ENCODE results near the gene SLC1A3.
A peak's percentile ranks its signal among the peaks of the same experiment; 100 is the strongest.

The SLC1A3 gene

GRCh38 chr5:36654564-36654963 is 48.2 kb downstream of the SLC1A3 start:
- TF ChIP-seq CTCF (IDR thresholded peaks at IDR 0.05), result no peak
- H3K4me1 ChIP-seq (ENCODE audit: control insufficient read depth in 1 of 2, insufficient read depth in 1 of 2, low read depth in 1 of 2, low read length in 1 of 2), result peaks cover 19 to 29% of the 10 kb centered on the region in 2 experiments
- H3K36me3 ChIP-seq, result no peaks in the 10 kb centered on the region

GRCh38 chr5:36655161-36655560 is 48.8 kb downstream of the SLC1A3 start:
- peaks cover 19 to 29% of the 10 kb centered on the region in 2 experiments for H3K4me1 ChIP-seq (ENCODE audit: control insufficient read depth in 1 of 2, insufficient read depth in 1 of 2, low read depth in 1 of 2, low read length in 1 of 2)
- H3K36me3 ChIP-seq, result no peaks in the 10 kb centered on the region
- no peaks in the 10 kb centered on the region for H3K9me3 ChIP-seq
- TF ChIP-seq CTCF (IDR thresholded peaks at IDR 0.05), result no peak
- no peaks in the 10 kb centered on the region for H3K27me3 ChIP-seq
- no peak overlapping the region for H3K4me3 ChIP-seq (ENCODE audit: low read depth in 1 of 2, low read length in 1 of 2)
- no peak overlapping the region for H3K27ac ChIP-seq

More at GRCh38 chr5:36654564-36654963, 48.2 kb downstream of the SLC1A3 start:
- H3K9me3 ChIP-seq, result no peaks in the 10 kb centered on the region
- no peaks in the 10 kb centered on the region for H3K27me3 ChIP-seq
- no peak overlapping the region for H3K4me3 ChIP-seq (ENCODE audit: low read depth in 1 of 2, low read length in 1 of 2)
- H3K27ac ChIP-seq, result no peak overlapping the region

- H3K27me3 ChIP-seq, result no peaks in the 10 kb centered on the region
- no peak overlapping the region for H3K4me3 ChIP-seq (ENCODE audit: low read depth in 1 of 2, low read length in 1 of 2)
- H3K36me3 ChIP-seq, result no peaks in the 10 kb centered on the region
- H3K9me3 ChIP-seq, result no peaks in the 10 kb centered on the region
- peaks cover 19 to 29% of the 10 kb centered on the region in 2 experiments for H3K4me1 ChIP-seq (ENCODE audit: control insufficient read depth in 1 of 2, insufficient read depth in 1 of 2, low read depth in 1 of 2, low read length in 1 of 2)
- H3K27ac ChIP-seq, result no peak overlapping the region
- TF ChIP-seq CTCF (IDR thresholded peaks at IDR 0.05), result no peak
These were observed 50.1 kb downstream of the SLC1A3 start for GRCh38 chr5:36656556-36656955.

GRCh38 chr5:36657563-36657995 is 51.2 kb downstream of the SLC1A3 start:
- peaks cover 19 to 29% of the 10 kb centered on the region in 2 experiments for H3K4me1 ChIP-seq (ENCODE audit: control insufficient read depth in 1 of 2, insufficient read depth in 1 of 2, low read depth in 1 of 2, low read length in 1 of 2)
- no peaks in the 10 kb centered on the region for H3K36me3 ChIP-seq
- H3K4me3 ChIP-seq (ENCODE audit: low read depth in 1 of 2, low read length in 1 of 2), result peak overlapping the region in 1 of 2 experiments; percentile 41
- peak; percentile 35 for TF ChIP-seq CTCF (IDR thresholded peaks at IDR 0.05)
- H3K9me3 ChIP-seq, result no peaks in the 10 kb centered on the region
- H3K27me3 ChIP-seq, result no peaks in the 10 kb centered on the region
- H3K27ac ChIP-seq, result peak overlapping the region; percentile 84

- Histone ChIP-seq H3K4me1 (ENCODE audit: control insufficient read depth in 1 of 2, insufficient read depth in 1 of 2, low read depth in 1 of 2, low read length in 1 of 2) (peaks cover 19 to 29% of the 10 kb centered on the region in 2 experiments), H3K4me3 (ENCODE audit: low read depth in 1 of 2, low read length in 1 of 2) (peak overlapping the region in 1 of 2 experiments; percentile 41), H3K9me3 (no peaks in the 10 kb centered on the region), H3K36me3 (no peaks in the 10 kb centered on the region), H3K27me3 (no peaks in the 10 kb centered on the region), H3K27ac (peak overlapping the region; percentile 84)
- no peak for TF ChIP-seq CTCF (IDR thresholded peaks at IDR 0.05)
These were observed 51.8 kb downstream of the SLC1A3 start for GRCh38 chr5:36658038-36658756.

All from neutrophil (primary cell).